Activated B cell treated with CpG ODN at 0.5 μM for 24 hours (primary cell): Measurements from ENCODE around the gene DHRSX. TPM values are rescaled to one million over a fixed set of nuclear protein-coding genes. Genes with fewer than 3 reads are reported as not detected.

Source experiments
- ATAC-seq: fragments of 200-7000 bp; cut with Tn5 transposase; one replicate; pipeline ENCODE4 v1.10.0; 2021; ENCODE audit warnings: low read depth, mild to moderate bottlenecking, moderate library complexity
- CTCF ChIA-PET: fragments of 350-600 bp; sonication (Branson Sonifier 250); formaldehyde crosslinking; loops from one replicate; lab custom pipeline; 2021; ENCODE audit warnings: antibody characterized with exemption; lab: Charles Lee
- POLR2A ChIA-PET: fragments of 350-600 bp; sonication (Branson Sonifier 250); formaldehyde crosslinking; loops from one replicate; lab custom pipeline; 2021; ENCODE audit warnings: antibody characterized with exemption; lab: Charles Lee
- DNase-seq: peaks from one replicate; pipeline ENCODE4 v3.0.0; 2022
- H3K27ac Mint-ChIP-seq: one replicate; pipeline ENCODE4 v1.8.0; 2020; ENCODE audit warnings: mixed read lengths
- H3K27me3 Mint-ChIP-seq: one replicate; pipeline ENCODE4 v1.8.0; 2021; ENCODE audit warnings: mixed read lengths
- H3K36me3 Mint-ChIP-seq: one replicate; pipeline ENCODE4 v1.8.0; 2021; ENCODE audit warnings: low read depth, mixed read lengths
- H3K4me1 Mint-ChIP-seq: one replicate; pipeline ENCODE4 v1.8.0; 2021; ENCODE audit warnings: mixed read lengths
- H3K4me3 Mint-ChIP-seq: one replicate; pipeline ENCODE4 v1.8.0; 2020; ENCODE audit warnings: mild to moderate bottlenecking, mixed read lengths
- H3K9me3 Mint-ChIP-seq: one replicate; pipeline ENCODE4 v1.8.0; 2020; ENCODE audit warnings: mixed read lengths
- CTCF ChIP-seq: fragments of 200-600 bp; IDR thresholded peaks from one replicate; pipeline ENCODE4 v1.8.0; 2022; ENCODE audit warnings: antibody characterized with exemption, mild to moderate bottlenecking
- intact Hi-C: fragments of 100-400 bp; cut with micrococcal nuclease; formaldehyde crosslinking; loops from one replicate; pipeline ENCODE4 v1.15.1; 2024
- total RNA-seq: library from RNA; stranded (reverse); gene quantifications from 2 replicates; pipeline ENCODE4 v1.2.3, GENCODE V29; 2022

Gene DHRSX
- total RNA-seq, 1 donor from 2014 or later: 28.3 TPM

- ChIA-PET CTCF (no interaction called here), POLR2A (no interaction called here)
- no peak for TF ChIP-seq CTCF
- DNase-seq (no peak), ATAC-seq (no peak)
- H3K9me3 Mint-ChIP-seq: no peaks in the 10 kb centered on the region
- no peaks in the 10 kb centered on the region for H3K27me3 Mint-ChIP-seq
- H3K4me3 Mint-ChIP-seq: no peak overlapping the region
- no peak overlapping the region for H3K27ac Mint-ChIP-seq
- intact Hi-C loops: no loop called here
- peaks cover 37% of the 10 kb centered on the region for H3K36me3 Mint-ChIP-seq
- peaks cover 9% of the 10 kb centered on the region for H3K4me1 Mint-ChIP-seq
Measured at GRCh38 chrX:2439613-2440012, 61.2 kb downstream of the DHRSX start.

- Mint-ChIP-seq H3K4me3 (no peak overlapping the region), H3K4me1 (peaks cover 29% of the 10 kb centered on the region), H3K27ac (no peak overlapping the region), H3K36me3 (peaks cover 46% of the 10 kb centered on the region), H3K9me3 (no peaks in the 10 kb centered on the region), H3K27me3 (no peaks in the 10 kb centered on the region)
- intact Hi-C loops: no loop called here
- ChIA-PET CTCF (no interaction called here), POLR2A (no interaction called here)
- no peak for TF ChIP-seq CTCF
- ATAC-seq (no peak), DNase-seq (no peak)
Measured at GRCh38 chrX:2435465-2435864, 65.3 kb downstream of the DHRSX start.

GRCh38 chrX:2434270-2435163, 66.3 kb downstream of the DHRSX start:
- Mint-ChIP-seq H3K36me3 (peaks cover 37% of the 10 kb centered on the region), H3K9me3 (no peaks in the 10 kb centered on the region), H3K4me1 (peaks cover 38% of the 10 kb centered on the region), H3K4me3 (no peak overlapping the region), H3K27ac (no peak overlapping the region), H3K27me3 (no peaks in the 10 kb centered on the region)
- ChIA-PET POLR2A (no interaction called here), CTCF (no interaction called here)
- DNase-seq: no peak
- intact Hi-C loops: no loop called here
- TF ChIP-seq CTCF: no peak
- ATAC-seq: no peak

- H3K4me1 Mint-ChIP-seq: peaks cover 38% of the 10 kb centered on the region
- peak overlapping the region; percentile 51 for H3K27ac Mint-ChIP-seq
- intact Hi-C loops: no loop called here
- peak overlapping the region; percentile 50 for H3K4me3 Mint-ChIP-seq
- H3K36me3 Mint-ChIP-seq: peaks cover 36% of the 10 kb centered on the region
- no peak for ATAC-seq
- ChIA-PET CTCF (no interaction called here), POLR2A (no interaction called here)
- no peak for DNase-seq
- no peak for TF ChIP-seq CTCF
- H3K27me3 Mint-ChIP-seq: no peaks in the 10 kb centered on the region
- H3K9me3 Mint-ChIP-seq: peaks cover 2% of the 10 kb centered on the region
Measured at GRCh38 chrX:2432298-2432863, 68.4 kb downstream of the DHRSX start.

- ChIA-PET CTCF (no interaction called here), POLR2A (no interaction called here)
- H3K4me3 Mint-ChIP-seq: no peak overlapping the region
- ATAC-seq (no peak), DNase-seq (no peak)
- intact Hi-C loops: no loop called here
- peaks cover 45% of the 10 kb centered on the region for H3K36me3 Mint-ChIP-seq
- no peaks in the 10 kb centered on the region for H3K27me3 Mint-ChIP-seq
- peaks cover 43% of the 10 kb centered on the region for H3K4me1 Mint-ChIP-seq
- TF ChIP-seq CTCF: no peak
- peaks cover 3% of the 10 kb centered on the region for H3K9me3 Mint-ChIP-seq
- H3K27ac Mint-ChIP-seq: no peak overlapping the region
Measured at GRCh38 chrX:2430265-2430825, 70.4 kb downstream of the DHRSX start.
